Rectal smooth muscle tissue (tissue), 1 donor: Measurements from ENCODE around the gene TRIOBP.

ENCODE experiments used
- H3K27ac ChIP-seq: one replicate; pipeline ENCODE4 v1.7.0; 2013; ENCODE audit warnings: low read depth, low read length, inconsistent platforms
- H3K27me3 ChIP-seq: one replicate; pipeline ENCODE4 v1.7.0; 2013; ENCODE audit warnings: low read length; ENCODE audit not compliant: control insufficient read depth, insufficient read depth
- H3K36me3 ChIP-seq: one replicate; pipeline ENCODE4 v1.7.0; 2013; ENCODE audit warnings: low read length; ENCODE audit not compliant: control insufficient read depth, insufficient read depth
- H3K4me1 ChIP-seq: one replicate; pipeline ENCODE4 v1.7.0; 2013; ENCODE audit warnings: low read length; ENCODE audit not compliant: control insufficient read depth, insufficient read depth
- H3K4me3 ChIP-seq: one replicate; pipeline ENCODE4 v1.7.0; 2013; ENCODE audit warnings: low read length
- H3K9ac ChIP-seq: one replicate; pipeline ENCODE4 v1.7.0; 2013; ENCODE audit warnings: low read length

Gene TRIOBP

DNA sequence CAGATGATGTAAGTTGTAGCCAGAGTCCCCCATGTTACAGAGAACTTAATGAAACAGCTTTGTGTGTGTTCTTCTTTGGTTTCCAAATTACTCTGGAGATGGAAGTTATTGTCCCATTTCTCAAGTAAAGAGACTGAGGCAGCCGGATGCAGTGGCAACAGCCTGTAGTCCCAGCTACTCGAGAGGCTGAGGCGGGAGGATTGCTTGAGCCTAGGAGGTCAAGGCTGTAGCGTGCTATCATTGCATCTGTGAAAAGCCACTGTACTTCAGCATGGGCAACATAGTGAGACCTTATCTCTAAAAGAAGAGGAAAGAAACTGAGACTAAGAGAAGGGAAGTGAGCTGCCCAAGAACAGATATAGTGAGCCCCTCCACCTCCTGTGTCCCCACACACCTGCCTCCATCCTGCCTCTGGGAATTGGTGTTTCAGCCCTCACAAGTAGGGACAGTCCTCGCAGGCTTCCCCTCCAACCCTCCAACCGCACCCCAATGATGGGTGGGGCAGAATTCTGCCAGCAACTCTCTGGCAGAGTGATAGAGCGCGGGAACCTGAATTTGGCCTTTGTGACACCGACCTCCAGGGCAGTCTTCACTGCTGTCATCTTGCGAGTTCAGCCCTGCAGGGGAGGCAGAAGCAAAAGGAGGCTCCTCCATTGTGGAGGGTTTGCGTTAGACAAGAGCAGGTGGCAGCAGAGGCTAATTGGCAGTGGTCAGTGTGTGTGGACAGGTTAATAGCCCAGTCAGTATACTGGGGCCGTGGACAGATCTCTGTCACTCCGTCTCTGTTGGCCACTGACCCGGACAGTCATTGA lies 36.7 kb upstream of the TRIOBP start:
- peak overlapping the region; percentile 90 for H3K4me3 ChIP-seq
- H3K4me1 ChIP-seq = peaks cover 32% of the 10 kb centered on the region
- H3K27ac ChIP-seq = peak overlapping the region; percentile 61
- H3K27me3 ChIP-seq = no peaks in the 10 kb centered on the region
- H3K9ac ChIP-seq = peak overlapping the region; percentile 82
- H3K36me3 ChIP-seq = no peaks in the 10 kb centered on the region

DNA sequence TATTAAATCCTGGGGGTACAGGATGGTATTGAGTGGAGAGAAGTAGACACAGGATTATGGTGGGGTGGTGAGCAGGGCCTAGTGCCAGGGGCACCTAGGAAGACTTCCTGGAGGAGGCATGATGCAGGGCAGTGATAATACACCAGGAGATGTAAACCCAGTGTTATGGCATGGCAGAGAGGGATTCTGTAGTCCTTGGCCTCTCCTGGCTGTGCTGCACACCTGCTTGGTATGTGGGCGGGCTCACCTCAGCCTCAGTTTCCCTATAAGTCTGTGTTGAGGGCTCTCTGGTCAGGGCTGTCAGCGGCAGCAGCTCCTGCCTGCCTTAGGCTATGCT lies 36.2 kb upstream of the TRIOBP start:
- H3K36me3 ChIP-seq = no peaks in the 10 kb centered on the region
- peak overlapping the region; percentile 88 for H3K27ac ChIP-seq
- peak overlapping the region; percentile 30 for H3K4me3 ChIP-seq
- no peaks in the 10 kb centered on the region for H3K27me3 ChIP-seq
- H3K9ac ChIP-seq = no peak overlapping the region
- H3K4me1 ChIP-seq = peaks cover 32% of the 10 kb centered on the region

DNA sequence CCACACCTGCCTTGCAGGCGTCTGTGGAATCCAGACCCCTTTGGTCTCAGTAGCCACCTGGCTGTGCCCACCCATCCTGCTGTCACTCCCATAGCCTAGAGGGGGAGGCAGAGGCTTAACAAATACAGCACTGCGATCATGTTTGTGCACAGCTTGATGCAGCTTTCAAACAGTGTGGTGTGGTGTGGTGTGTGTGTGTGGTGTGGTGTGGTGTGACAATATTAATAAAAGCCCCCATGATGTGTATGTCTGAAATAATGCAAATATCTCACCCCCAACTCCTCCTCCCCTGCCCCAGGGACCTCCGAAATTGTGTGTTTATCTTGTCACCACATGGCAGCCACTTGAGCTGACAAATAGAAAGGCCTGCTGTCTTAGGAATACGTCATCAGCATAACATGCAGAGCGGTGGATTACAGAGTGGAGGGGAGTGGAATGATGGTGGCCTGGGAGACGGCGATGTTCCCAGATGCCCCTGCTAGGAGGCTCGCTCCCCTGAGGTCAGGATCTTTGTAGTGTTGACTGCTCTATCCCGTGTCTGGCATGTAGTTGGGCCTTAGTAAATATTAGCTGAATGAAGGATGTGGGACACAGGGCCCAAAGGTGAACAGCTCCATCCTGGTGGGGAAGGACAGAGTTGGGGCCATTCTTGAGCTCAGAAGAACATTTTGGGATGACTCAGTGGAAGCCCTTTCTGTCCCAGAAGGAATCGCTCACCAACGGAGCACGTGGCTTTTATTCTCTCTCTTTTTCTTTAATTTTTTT lies 35.5 kb upstream of the TRIOBP start:
- Histone ChIP-seq H3K9ac (no peak overlapping the region), H3K4me1 (peaks cover 32% of the 10 kb centered on the region), H3K27me3 (no peaks in the 10 kb centered on the region), H3K4me3 (peak overlapping the region; percentile 40), H3K27ac (peak overlapping the region; percentile 88), H3K36me3 (peaks cover 3% of the 10 kb centered on the region)

DNA sequence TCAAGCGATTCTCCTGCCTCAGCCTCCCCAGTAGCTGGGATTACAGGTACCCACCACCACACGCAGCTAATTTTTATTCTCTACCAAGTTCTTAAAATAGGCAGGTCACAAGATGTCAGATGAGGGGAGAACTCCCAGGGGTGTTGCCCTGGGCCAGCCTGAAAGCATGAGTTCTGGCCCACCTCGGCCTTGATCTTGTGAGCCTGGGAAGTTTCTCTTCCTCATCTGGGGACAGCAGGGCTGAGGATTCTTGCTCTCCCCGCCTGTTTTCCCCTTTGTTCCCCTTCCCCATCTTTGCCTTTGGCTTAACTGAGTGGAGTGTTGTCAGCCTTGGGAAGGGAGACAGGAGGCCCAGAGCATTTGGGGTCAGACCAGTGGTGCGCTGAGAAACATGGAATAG lies 34.8 kb upstream of the TRIOBP start:
- Histone ChIP-seq H3K27ac (peak overlapping the region; percentile 55), H3K4me1 (peaks cover 32% of the 10 kb centered on the region), H3K36me3 (peaks cover 3% of the 10 kb centered on the region), H3K9ac (no peak overlapping the region), H3K27me3 (no peaks in the 10 kb centered on the region), H3K4me3 (no peak overlapping the region)

DNA sequence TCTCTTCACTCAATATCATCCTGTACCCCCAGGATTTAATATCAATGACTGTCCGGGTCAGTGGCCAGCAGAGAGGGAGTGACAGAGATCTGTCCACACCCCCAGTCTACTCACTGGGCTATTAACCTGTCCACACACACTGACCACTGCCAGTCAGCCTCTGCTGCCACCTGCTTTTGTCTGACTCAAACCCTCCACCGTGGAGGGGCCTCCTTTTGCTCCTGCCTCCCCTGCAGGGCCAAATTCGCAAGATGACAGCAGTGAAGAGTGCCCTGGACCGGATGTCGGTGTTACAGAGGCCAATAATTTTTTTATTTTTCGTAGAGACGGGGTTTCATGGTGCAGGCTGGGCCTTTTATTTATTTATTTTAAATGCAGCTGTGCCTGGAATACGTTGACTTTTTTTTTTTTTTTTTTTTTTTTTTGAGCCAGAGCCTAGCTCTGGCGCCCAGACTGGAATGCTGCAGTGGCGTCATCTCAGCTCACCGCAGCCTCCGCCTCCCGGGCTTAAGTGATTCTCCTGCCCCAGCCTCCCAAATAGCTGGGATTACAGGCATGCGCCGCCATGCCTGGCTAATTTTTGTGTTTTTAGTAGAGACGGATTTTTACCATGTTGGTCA lies 33.2 kb upstream of the TRIOBP start:
- Histone ChIP-seq H3K36me3 (peaks cover 3% of the 10 kb centered on the region), H3K4me3 (no peak overlapping the region), H3K9ac (peak overlapping the region; percentile 10), H3K27ac (peak overlapping the region; percentile 75), H3K4me1 (peaks cover 28% of the 10 kb centered on the region), H3K27me3 (no peaks in the 10 kb centered on the region)

DNA sequence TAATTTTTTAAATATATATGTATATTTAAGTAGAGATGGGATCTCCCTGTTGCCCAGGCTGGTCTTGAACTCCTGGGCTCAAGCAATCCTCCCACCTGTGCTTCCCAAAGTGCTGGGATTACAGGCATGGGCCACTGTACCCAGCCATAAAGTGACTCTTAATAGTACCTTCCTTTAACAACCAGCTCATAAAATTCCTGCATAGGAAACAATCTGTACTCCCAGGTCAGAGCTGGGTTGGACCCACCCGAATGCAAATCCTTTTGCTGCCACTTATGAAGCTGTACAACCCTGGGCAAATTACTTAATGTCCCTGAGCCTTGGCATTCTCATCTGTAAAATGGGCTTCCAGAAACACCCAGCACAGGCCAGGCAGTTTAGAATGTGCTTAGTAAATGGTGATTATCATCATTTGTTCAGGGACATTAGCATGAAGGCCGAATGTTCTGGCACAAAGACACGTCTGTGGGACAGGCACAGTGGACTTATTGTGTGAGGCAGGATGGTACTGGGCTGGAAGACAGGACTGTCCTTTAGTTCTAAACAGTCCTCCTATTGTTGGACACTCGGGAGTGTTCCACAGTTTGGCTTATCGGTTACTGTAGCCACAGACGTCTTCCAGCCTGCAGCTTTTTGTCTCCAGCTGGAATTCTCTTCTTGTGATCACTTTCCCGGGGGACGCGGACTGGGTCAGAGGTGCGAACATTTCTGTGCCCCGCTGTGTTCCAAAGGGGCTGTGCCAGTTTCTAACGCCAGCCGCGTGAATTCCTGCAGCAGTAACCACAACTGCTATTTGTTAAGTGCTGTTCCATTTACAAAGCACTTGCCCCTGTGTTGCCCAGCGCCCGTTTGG lies 32.4 kb upstream of the TRIOBP start:
- peaks cover 3% of the 10 kb centered on the region for H3K36me3 ChIP-seq

DNA sequence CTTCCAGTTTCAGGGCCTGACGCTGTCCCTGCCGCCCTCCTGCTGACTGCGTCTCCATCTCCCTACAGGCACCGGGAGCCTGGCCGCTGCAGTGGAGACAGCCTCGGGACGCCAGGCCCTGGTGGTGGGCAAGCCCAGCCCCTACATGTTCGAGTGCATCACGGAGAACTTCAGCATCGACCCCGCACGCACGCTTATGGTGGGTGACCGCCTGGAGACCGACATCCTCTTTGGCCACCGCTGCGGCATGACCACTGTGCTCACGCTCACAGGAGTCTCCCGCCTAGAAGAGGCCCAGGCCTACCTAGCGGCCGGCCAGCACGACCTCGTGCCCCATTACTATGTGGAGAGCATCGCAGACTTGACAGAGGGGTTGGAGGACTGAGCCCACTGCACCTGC lies 31.4 kb upstream of the TRIOBP start:
- no peak overlapping the region for H3K27ac ChIP-seq
- H3K36me3 ChIP-seq = peaks cover 3% of the 10 kb centered on the region
- no peaks in the 10 kb centered on the region for H3K27me3 ChIP-seq
- H3K9ac ChIP-seq = no peak overlapping the region
- no peak overlapping the region for H3K4me3 ChIP-seq
- H3K4me1 ChIP-seq = peaks cover 19% of the 10 kb centered on the region

More for the DNA sequence above, 32.4 kb upstream of the TRIOBP start:
- H3K27ac ChIP-seq = no peak overlapping the region
- H3K27me3 ChIP-seq = no peaks in the 10 kb centered on the region
- H3K9ac ChIP-seq = no peak overlapping the region
- no peak overlapping the region for H3K4me3 ChIP-seq
- H3K4me1 ChIP-seq = peaks cover 26% of the 10 kb centered on the region

DNA sequence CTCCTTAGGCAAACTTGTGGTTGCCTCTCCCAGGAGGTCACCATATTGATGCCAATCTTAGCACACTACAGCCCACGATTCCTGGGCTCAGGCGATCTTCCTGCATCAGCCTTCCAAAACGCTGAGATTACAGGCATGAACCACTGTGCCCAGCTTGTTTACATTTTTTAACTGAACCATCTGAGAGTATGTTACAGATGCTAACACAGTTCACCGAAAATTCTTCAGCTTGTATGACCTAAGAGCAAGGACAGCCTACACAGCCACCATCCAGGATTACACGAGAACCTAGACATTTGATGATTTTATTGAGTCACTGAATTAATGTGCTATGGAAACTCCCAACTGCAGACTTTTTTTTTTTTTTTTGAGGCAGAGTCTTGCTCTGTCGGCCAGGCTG lies 27.3 kb upstream of the TRIOBP start:
- Histone ChIP-seq H3K4me1 (peaks cover 14% of the 10 kb centered on the region), H3K4me3 (no peak overlapping the region), H3K36me3 (peaks cover 3% of the 10 kb centered on the region), H3K27me3 (no peaks in the 10 kb centered on the region), H3K9ac (no peak overlapping the region), H3K27ac (peak overlapping the region; percentile 70)

DNA sequence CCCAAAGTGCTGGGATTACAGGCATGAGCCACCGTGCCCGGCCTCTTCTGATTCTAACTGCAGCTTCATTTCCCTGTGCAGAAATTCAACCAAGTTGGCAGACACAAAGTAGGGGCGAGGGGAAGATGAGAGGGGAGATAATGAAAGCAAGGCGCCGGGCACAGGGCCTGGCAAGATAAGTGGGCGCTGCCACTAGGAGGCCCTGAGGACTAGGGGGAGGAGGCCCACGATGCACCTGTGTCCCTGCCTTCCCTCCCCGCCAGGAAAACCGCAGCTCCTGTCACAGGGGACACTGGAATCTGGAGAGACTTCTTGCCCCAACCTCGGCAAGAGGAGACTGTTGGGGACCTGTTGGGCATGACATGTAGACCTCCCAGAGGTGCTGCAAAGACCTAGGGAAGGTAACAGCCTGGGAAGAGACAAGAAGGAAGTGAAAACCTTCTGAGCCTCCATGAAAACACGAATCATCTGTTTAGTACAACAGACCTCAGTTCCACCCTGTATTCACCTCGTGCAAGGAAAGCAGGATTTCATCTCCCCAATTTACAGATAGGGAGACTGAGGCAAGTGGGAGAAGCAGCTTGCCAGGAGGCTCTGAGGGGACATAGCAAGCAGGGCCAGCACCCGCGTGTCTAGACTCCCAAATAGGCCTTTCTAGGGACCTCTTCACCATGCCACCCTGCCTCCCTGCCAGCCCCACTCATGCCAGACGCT lies 24.5 kb upstream of the TRIOBP start:
- Histone ChIP-seq H3K4me3 (no peak overlapping the region), H3K36me3 (no peaks in the 10 kb centered on the region), H3K9ac (no peak overlapping the region), H3K4me1 (peaks cover 12% of the 10 kb centered on the region), H3K27me3 (no peaks in the 10 kb centered on the region), H3K27ac (no peak overlapping the region)

DNA sequence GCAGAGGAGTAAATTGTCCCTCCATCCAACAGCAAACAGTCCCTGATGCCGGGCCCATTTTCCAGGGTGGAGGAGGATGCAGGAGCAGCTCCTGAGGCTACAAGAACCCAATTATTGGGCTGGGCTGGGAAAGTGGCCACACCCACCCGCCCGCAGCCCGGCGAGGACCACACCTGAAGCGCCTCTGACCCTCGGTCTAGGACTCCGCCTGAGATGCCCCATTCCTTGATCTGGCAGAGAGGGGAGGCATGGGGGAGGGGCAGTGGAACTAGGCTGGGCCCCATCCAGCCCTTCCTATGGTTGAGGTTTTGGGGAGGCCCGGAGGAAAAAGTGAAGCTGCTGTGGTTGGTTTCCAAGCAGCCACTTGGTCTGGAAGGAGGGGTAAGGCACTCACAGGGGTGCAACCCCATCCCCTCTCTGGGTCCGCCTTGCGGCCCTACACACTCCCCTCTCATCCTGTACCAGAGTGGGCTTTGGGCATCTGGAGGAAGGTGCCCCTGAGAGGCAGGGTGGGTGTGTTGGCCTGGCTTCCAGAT lies 23.9 kb upstream of the TRIOBP start:
- peak overlapping the region; percentile 67 for H3K27ac ChIP-seq

DNA sequence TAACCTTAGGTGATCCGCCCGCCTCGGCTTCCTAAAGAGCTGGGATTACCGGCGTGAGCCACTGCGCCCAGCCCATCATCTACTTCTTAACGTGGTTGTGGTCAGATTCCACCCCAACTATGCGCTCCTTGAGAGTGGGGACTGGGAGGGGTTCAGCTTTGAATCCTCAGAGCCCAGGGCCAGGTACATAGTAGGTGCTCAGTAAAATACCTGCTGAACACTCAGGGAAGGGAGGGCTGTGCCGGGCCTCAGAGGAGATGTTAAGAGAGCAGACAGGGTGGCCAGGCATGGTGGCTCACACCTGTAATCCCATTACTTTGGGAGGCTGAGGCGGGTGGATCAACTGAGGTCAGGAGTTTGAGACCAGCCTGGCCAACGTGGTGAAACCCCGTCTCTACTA lies 22.6 kb upstream of the TRIOBP start:
- Histone ChIP-seq H3K4me1 (peaks cover 14% of the 10 kb centered on the region), H3K36me3 (no peaks in the 10 kb centered on the region), H3K9ac (no peak overlapping the region), H3K4me3 (no peak overlapping the region), H3K27ac (peak overlapping the region; percentile 92), H3K27me3 (no peaks in the 10 kb centered on the region)

More for the DNA sequence above, 23.9 kb upstream of the TRIOBP start:
- no peak overlapping the region for H3K4me3 ChIP-seq
- H3K9ac ChIP-seq = no peak overlapping the region
- H3K27me3 ChIP-seq = no peaks in the 10 kb centered on the region
- no peaks in the 10 kb centered on the region for H3K36me3 ChIP-seq
- H3K4me1 ChIP-seq = peaks cover 14% of the 10 kb centered on the region
